ENCODE measurements around the gene SYNE1. TPM values are rescaled to one million over a fixed set of nuclear protein-coding genes. Genes with fewer than 3 reads are reported as not detected.

SYNE1 gene
- total RNA-seq, 1 donor from 2014 or later = 12.7 TPM

GRCh38 chr6:152265651-152266050 is 371.5 kb downstream of the SYNE1 start:
- TF ChIP-seq, protein P1, sequence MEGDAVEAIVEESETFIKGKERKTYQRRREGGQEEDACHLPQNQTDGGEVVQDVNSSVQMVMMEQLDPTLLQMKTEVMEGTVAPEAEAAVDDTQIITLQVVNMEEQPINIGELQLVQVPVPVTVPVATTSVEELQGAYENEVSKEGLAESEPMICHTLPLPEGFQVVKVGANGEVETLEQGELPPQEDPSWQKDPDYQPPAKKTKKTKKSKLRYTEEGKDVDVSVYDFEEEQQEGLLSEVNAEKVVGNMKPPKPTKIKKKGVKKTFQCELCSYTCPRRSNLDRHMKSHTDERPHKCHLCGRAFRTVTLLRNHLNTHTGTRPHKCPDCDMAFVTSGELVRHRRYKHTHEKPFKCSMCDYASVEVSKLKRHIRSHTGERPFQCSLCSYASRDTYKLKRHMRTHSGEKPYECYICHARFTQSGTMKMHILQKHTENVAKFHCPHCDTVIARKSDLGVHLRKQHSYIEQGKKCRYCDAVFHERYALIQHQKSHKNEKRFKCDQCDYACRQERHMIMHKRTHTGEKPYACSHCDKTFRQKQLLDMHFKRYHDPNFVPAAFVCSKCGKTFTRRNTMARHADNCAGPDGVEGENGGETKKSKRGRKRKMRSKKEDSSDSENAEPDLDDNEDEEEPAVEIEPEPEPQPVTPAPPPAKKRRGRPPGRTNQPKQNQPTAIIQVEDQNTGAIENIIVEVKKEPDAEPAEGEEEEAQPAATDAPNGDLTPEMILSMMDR (IDR thresholded peaks at IDR 0.05; ENCODE audit: unreplicated experiment) = no peak
- H3K9me3 Mint-ChIP-seq (ENCODE audit: unreplicated experiment) = peaks cover 11% of the 10 kb centered on the region
- DNase-seq (ENCODE audit: low spot score) = no peak
- peaks cover 14% of the 10 kb centered on the region for H3K36me3 Mint-ChIP-seq (ENCODE audit: low read depth, unreplicated experiment)
- no peaks in the 10 kb centered on the region for H3K4me1 Mint-ChIP-seq (ENCODE audit: unreplicated experiment)
- H3K27ac Mint-ChIP-seq (ENCODE audit: unreplicated experiment) = no peak overlapping the region
- H3K27me3 Mint-ChIP-seq (ENCODE audit: unreplicated experiment) = peaks cover 4% of the 10 kb centered on the region
- no peak overlapping the region for H3K4me3 Mint-ChIP-seq (ENCODE audit: unreplicated experiment)

DNA sequence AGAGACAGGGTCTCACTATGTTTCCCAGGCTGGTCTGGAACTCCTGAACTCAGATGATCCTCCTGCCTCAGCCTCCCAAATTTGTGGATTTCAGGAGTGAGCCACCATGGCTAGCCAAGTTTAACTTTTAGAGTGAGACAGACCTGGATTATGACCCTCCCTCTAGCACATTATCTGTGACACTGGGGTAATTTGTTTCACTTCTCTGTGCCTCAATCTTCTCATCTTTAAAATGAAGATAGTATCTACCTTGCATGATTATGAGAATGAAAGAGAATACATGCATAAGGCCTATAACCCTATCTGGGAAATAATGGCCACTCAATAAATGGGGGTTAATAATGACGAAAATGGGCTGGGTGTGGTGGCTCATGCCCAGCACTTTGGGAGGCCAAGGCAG is 373.6 kb downstream of the SYNE1 start:
- no peaks in the 10 kb centered on the region for H3K4me1 Mint-ChIP-seq (ENCODE audit: unreplicated experiment)
- no peak overlapping the region for H3K27ac Mint-ChIP-seq (ENCODE audit: unreplicated experiment)
- peaks cover 4% of the 10 kb centered on the region for H3K27me3 Mint-ChIP-seq (ENCODE audit: unreplicated experiment)
- no peak overlapping the region for H3K4me3 Mint-ChIP-seq (ENCODE audit: unreplicated experiment)
- TF ChIP-seq, protein P1 (IDR thresholded peaks at IDR 0.05; ENCODE audit: unreplicated experiment) = no peak
- no peak for DNase-seq (ENCODE audit: low spot score)
- H3K9me3 Mint-ChIP-seq (ENCODE audit: unreplicated experiment) = peaks cover 11% of the 10 kb centered on the region
- peaks cover 14% of the 10 kb centered on the region for H3K36me3 Mint-ChIP-seq (ENCODE audit: low read depth, unreplicated experiment)

GRCh38 chr6:152261179-152261578 is 376.0 kb downstream of the SYNE1 start:
- Mint-ChIP-seq H3K36me3 (ENCODE audit: low read depth, unreplicated experiment) (peaks cover 14% of the 10 kb centered on the region), H3K27me3 (ENCODE audit: unreplicated experiment) (peaks cover 4% of the 10 kb centered on the region), H3K4me3 (ENCODE audit: unreplicated experiment) (no peak overlapping the region), H3K4me1 (ENCODE audit: unreplicated experiment) (no peaks in the 10 kb centered on the region), H3K9me3 (ENCODE audit: unreplicated experiment) (peaks cover 11% of the 10 kb centered on the region), H3K27ac (ENCODE audit: unreplicated experiment) (no peak overlapping the region)
- TF ChIP-seq, protein P1 (IDR thresholded peaks at IDR 0.05; ENCODE audit: unreplicated experiment) = no peak
- DNase-seq (ENCODE audit: low spot score) = no peak

GRCh38 chr6:152259234-152259633 is 377.9 kb downstream of the SYNE1 start:
- TF ChIP-seq, protein P1 (IDR thresholded peaks at IDR 0.05; ENCODE audit: unreplicated experiment) = no peak
- no peak overlapping the region for H3K4me3 Mint-ChIP-seq (ENCODE audit: unreplicated experiment)
- no peaks in the 10 kb centered on the region for H3K4me1 Mint-ChIP-seq (ENCODE audit: unreplicated experiment)
- H3K36me3 Mint-ChIP-seq (ENCODE audit: low read depth, unreplicated experiment) = peaks cover 14% of the 10 kb centered on the region
- no peak for DNase-seq (ENCODE audit: low spot score)
- H3K9me3 Mint-ChIP-seq (ENCODE audit: unreplicated experiment) = peaks cover 11% of the 10 kb centered on the region
- H3K27me3 Mint-ChIP-seq (ENCODE audit: unreplicated experiment) = peaks cover 4% of the 10 kb centered on the region
- H3K27ac Mint-ChIP-seq (ENCODE audit: unreplicated experiment) = no peak overlapping the region

- H3K4me3 Mint-ChIP-seq (ENCODE audit: unreplicated experiment) = no peak overlapping the region
- H3K27ac Mint-ChIP-seq (ENCODE audit: unreplicated experiment) = no peak overlapping the region
- TF ChIP-seq, protein P1 (IDR thresholded peaks at IDR 0.05; ENCODE audit: unreplicated experiment) = no peak
- peaks cover under 1% of the 10 kb centered on the region for H3K27me3 Mint-ChIP-seq (ENCODE audit: unreplicated experiment)
- H3K36me3 Mint-ChIP-seq (ENCODE audit: low read depth, unreplicated experiment) = peaks cover 7% of the 10 kb centered on the region
- H3K4me1 Mint-ChIP-seq (ENCODE audit: unreplicated experiment) = no peaks in the 10 kb centered on the region
- peaks cover 5% of the 10 kb centered on the region for H3K9me3 Mint-ChIP-seq (ENCODE audit: unreplicated experiment)
- no peak for DNase-seq (ENCODE audit: low spot score)
These were observed 379.6 kb downstream of the SYNE1 start for GRCh38 chr6:152257581-152257980.

Measured in endothelial cell (in vitro differentiated cells).